PC-3 (cell line): ENCODE results near the gene PCDH15. TPM values are rescaled to one million over a fixed set of nuclear protein-coding genes. Genes with fewer than 3 reads are reported as not detected.

Experiments used
- ATAC-seq: fragments of 200-7000 bp; cut with Tn5 transposase; 2 replicates; pipeline ENCODE4 v1.9.1; 2020; ENCODE audit warnings: mild to moderate bottlenecking, moderate library complexity
- BruUV-seq: library from RNA; stranded (reverse); fragments of 400-500 nt; replicated peaks from 2 replicates; lab custom pipeline; 2021; lab: Mats Ljungman, UMichigan
- CTCF ChIA-PET: fragments of 300-600 bp; sonication (Branson Sonifier 250); formaldehyde crosslinking; loops from one replicate; lab custom pipeline; 2022; ENCODE audit warnings: antibody characterized with exemption; lab: Charles Lee
- POLR2A ChIA-PET: fragments of 300-600 bp; sonication (Branson Sonifier 250); formaldehyde crosslinking; loops from one replicate; lab custom pipeline; 2022; ENCODE audit warnings: antibody characterized with exemption; ENCODE audit not compliant: unreplicated experiment; lab: Charles Lee
- DNase-seq: peaks from one replicate; pipeline ENCODE4 v3.0.0-alpha.2; 2015
- H2AFZ ChIP-seq: fragments of 300-600 bp; sonication (generic); 2 replicates; pipeline ENCODE4 v1.6.0; 2016; ENCODE audit warnings: antibody characterized with exemption, low read length
- H3F3A ChIP-seq: fragments of 300-600 bp; sonication (generic); one replicate; pipeline ENCODE4 v1.6.0; 2017; ENCODE audit warnings: antibody characterized with exemption, low read length, control low read depth, mild to moderate bottlenecking; ENCODE audit not compliant: unreplicated experiment
- H3K27ac ChIP-seq: fragments of 300-600 bp; sonication (generic); 2 replicates; pipeline ENCODE4 v1.5.1; 2016; ENCODE audit warnings: mild to moderate bottlenecking, low read length
- H3K27me3 ChIP-seq: fragments of 300-600 bp; sonication (generic); 2 replicates; pipeline ENCODE4 v1.6.1; 2016; ENCODE audit warnings: low read length, mixed read lengths
- H3K36me3 ChIP-seq: fragments of 300-600 bp; sonication (generic); 2 replicates; pipeline ENCODE4 v1.6.1; 2016; ENCODE audit warnings: low read depth, mixed run types, low read length, mixed read lengths
- H3K4me1 ChIP-seq: fragments of 300-600 bp; sonication (generic); 2 replicates; pipeline ENCODE4 v1.5.1; 2016; ENCODE audit warnings: low read length; ENCODE audit not compliant: insufficient read depth
- H3K4me2 ChIP-seq: fragments of 300-600 bp; sonication (generic); 2 replicates; pipeline ENCODE4 v1.6.0; 2016; ENCODE audit warnings: low read length
- H3K4me3 ChIP-seq: fragments of 300-600 bp; sonication (generic); 2 replicates; pipeline ENCODE4 v1.5.1; 2016; ENCODE audit warnings: mild to moderate bottlenecking, low read length, mixed read lengths
- H3K79me2 ChIP-seq: fragments of 300-600 bp; sonication (generic); 2 replicates; pipeline ENCODE4 v1.6.1; 2017; ENCODE audit warnings: low read length, mixed read lengths
- H3K9ac ChIP-seq: fragments of 300-600 bp; sonication (generic); 2 replicates; pipeline ENCODE4 v1.6.0; 2016; ENCODE audit warnings: mild to moderate bottlenecking, low read length
- H3K9me2 ChIP-seq: fragments of 300-600 bp; sonication (generic); replicated peaks from 2 replicates; pipeline ENCODE4 v1.6.1; 2016; ENCODE audit warnings: mixed run types, low read length, mixed read lengths
- H3K9me3 ChIP-seq: fragments of 300-600 bp; sonication (generic); 2 replicates; pipeline ENCODE4 v1.6.1; 2016; ENCODE audit warnings: low read length, mixed read lengths
- H4K20me1 ChIP-seq: fragments of 300-600 bp; sonication (generic); 2 replicates; pipeline ENCODE4 v1.6.1; 2016; ENCODE audit warnings: low read length, mixed read lengths
- CTCF ChIP-seq: fragments of 300-600 bp; sonication (generic); conservative IDR thresholded peaks from 2 replicates; pipeline ENCODE4 v1.5.1; 2017; ENCODE audit warnings: antibody characterized with exemption, low read depth, mild to moderate bottlenecking, low read length
- EZH2 ChIP-seq: fragments of 300-600 bp; sonication (generic); IDR thresholded peaks from one replicate; pipeline ENCODE4 v1.6.1; 2017; ENCODE audit warnings: antibody characterized with exemption, mild to moderate bottlenecking, low read length; ENCODE audit not compliant: unreplicated experiment
- EZH2phosphoT487 ChIP-seq: fragments of 300-600 bp; sonication (generic); IDR thresholded peaks from 2 replicates; pipeline ENCODE4 v1.6.1; 2018; ENCODE audit warnings: mild to moderate bottlenecking, antibody characterized with exemption, low read length, borderline replicate concordance
- intact Hi-C: fragments of 100-400 bp; cut with micrococcal nuclease; formaldehyde crosslinking; loops from 2 replicates; pipeline ENCODE4 v1.9.0; 2023
- total RNA-seq: library from RNA; depleted of rRNA; stranded (reverse); fragments of >200 nt; gene quantifications from 2 replicates; pipeline ENCODE4 v1.2.3, GENCODE V29; 2014

PCDH15 gene
- total RNA-seq, 1 experiment from 2014 or later = not detected

DNA sequence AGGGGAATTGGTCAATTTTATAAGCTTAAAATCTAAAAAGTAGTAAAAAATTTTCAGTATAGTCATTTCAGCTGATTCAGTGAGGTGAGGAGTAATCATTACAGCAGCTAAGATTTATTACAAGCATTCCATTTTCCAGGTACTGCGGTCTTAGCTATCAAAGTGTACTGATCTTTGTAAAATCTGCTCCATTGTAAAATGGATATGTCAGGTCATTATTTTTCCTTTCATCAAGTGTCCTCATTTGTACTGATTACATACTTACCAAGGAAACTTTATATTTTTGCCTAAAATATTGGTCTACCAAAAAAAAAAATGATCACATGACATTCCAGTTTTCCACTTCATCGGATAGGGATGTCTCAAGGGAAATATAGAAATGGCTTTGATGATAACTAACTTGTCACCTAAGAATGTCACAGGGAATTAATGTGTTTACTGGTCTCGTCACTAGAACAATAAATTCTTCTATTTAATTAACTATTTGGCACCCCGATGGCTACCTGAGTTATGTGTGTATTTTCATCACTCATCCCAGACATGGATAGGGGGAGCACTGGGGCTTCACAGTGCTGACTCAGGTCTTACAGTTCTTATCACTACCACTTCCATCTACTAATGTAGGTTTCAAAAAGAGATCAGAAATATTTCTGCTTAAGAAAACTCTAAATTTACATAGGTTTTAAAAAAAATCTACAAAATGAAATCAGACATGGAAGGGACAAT, 948.4 kb downstream of the PCDH15 start:
- Histone ChIP-seq H3K79me2 (no peaks in the 10 kb centered on the region), H4K20me1 (no peaks in the 10 kb centered on the region), H3K4me2 (no peak overlapping the region), H2AFZ (no peak overlapping the region), H3K9me3 (no peaks in the 10 kb centered on the region), H3K9me2 (no peaks in the 10 kb centered on the region), H3F3A (no peaks in the 10 kb centered on the region), H3K4me3 (no peak overlapping the region), H3K9ac (no peak overlapping the region), H3K36me3 (no peaks in the 10 kb centered on the region), H3K4me1 (0 out of 2 replicates have a peak, but pooled peaks cover 4% of the 10 kb centered on the region), H3K27ac (no peak overlapping the region), H3K27me3 (no peaks in the 10 kb centered on the region)
- CTCF ChIA-PET = no interaction called here
- ATAC-seq = no peak
- DNase-seq = no peak
- intact Hi-C loops = no loop called here
- POLR2A ChIA-PET = no interaction called here
- TF ChIP-seq CTCF = no peak
- no TSS peak for BruUV-seq

DNA sequence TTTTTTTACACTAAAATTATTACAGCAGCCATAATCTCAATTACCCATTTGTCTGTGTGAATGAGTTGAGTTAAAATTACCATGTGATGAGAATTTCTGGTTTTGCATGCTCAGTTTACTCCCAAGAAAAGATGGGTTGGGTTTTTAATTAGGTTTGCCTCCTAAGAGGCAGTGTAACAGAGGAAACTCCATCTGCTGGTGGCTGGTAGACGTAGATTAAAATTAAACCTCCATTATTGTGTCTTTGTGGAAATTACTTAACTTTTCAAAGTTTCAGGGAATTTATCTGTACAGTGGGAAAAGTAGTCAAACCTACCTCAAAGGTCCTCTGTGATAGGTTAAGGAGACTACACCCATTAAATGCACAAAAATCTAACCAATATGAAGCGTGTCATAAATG, 954.2 kb downstream of the PCDH15 start:
- BruUV-seq = no TSS peak
- H3K9me2 ChIP-seq = no peaks in the 10 kb centered on the region
- ATAC-seq = peak; percentile 73
- no peaks in the 10 kb centered on the region for H3K79me2 ChIP-seq
- H3K27ac ChIP-seq = no peak overlapping the region
- H4K20me1 ChIP-seq = no peaks in the 10 kb centered on the region
- CTCF ChIA-PET = interaction anchor here (0.7 to 1.4 kb wide), 2 partner anchors 298 to 1029 kb away, joined by 3 to 4 read pairs; no protein-coding TSS in a partner anchor
- H3K9me3 ChIP-seq = no peaks in the 10 kb centered on the region
- POLR2A ChIA-PET = interaction anchor here (0.6 kb wide), 1 partner anchor 1606 kb away, joined by 5 read pairs; no protein-coding TSS in a partner anchor
- intact Hi-C loops = loop anchor here (1.0 to 5.0 kb wide), 5 partner anchors 246 to 1030 kb away; no protein-coding TSS in a partner anchor
- no peak for TF ChIP-seq EZH2phosphoT487
- peak; percentile 72 for TF ChIP-seq CTCF
- H3K4me2 ChIP-seq = no peak overlapping the region
- DNase-seq = peak; percentile 37
- no peaks in the 10 kb centered on the region for H3K27me3 ChIP-seq
- no peaks in the 10 kb centered on the region for H3K36me3 ChIP-seq
- no peak overlapping the region for H3K9ac ChIP-seq
- no peaks in the 10 kb centered on the region for H3F3A ChIP-seq
- H3K4me1 ChIP-seq = 0 out of 2 replicates have a peak, but pooled peaks cover 4% of the 10 kb centered on the region
- H2AFZ ChIP-seq = no peak overlapping the region
- H3K4me3 ChIP-seq = no peak overlapping the region

DNA sequence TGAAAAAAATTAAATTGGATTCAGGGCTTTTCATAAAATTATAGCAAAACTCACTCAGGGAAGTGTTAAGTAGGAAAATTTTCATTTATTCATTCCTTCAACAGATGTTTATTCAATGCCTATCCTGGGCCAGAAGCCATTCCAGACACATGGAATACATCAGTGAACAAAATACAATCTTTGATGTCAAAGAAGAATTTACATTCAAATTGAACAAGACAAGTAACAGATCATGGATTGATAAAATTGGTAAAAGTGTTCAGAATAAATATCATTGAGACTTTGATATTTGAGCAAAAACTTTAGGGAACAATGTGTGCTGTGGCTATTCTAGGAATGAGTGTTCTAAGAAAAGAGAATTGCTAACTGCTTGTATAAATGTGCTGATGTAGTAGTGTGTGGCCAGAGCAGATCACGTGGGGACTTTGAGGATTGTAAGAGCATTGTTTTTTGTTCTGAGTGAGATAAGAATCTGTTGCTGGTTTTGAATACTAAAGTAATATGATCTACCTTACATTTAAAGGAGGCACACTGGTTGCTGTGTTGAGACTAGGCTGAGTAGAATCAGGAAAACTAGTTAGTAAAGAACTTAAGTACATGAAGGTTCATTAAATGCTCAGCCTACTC, 957.2 kb downstream of the PCDH15 start:
- Histone ChIP-seq H3K36me3 (no peaks in the 10 kb centered on the region), H3K4me3 (no peak overlapping the region), H3K4me2 (no peak overlapping the region), H3K27me3 (no peaks in the 10 kb centered on the region), H3K9ac (no peak overlapping the region), H2AFZ (no peak overlapping the region), H3K9me2 (no peaks in the 10 kb centered on the region), H4K20me1 (no peaks in the 10 kb centered on the region), H3K4me1 (no peaks in the 10 kb centered on the region), H3K9me3 (no peaks in the 10 kb centered on the region), H3F3A (no peaks in the 10 kb centered on the region), H3K27ac (no peak overlapping the region), H3K79me2 (no peaks in the 10 kb centered on the region)
- intact Hi-C loops = loop anchor here (5.0 kb wide), 1 partner anchor 288 kb away; no protein-coding TSS in a partner anchor
- DNase-seq (peak; percentile 37), ATAC-seq (peak; percentile 84)
- no TSS peak for BruUV-seq
- ChIA-PET POLR2A (no interaction called here), CTCF (no interaction called here)
- TF ChIP-seq EZH2phosphoT487 (no peak), CTCF (no peak), EZH2 (no peak)
